HepG2 (cell line): Measurements from ENCODE around the gene GPR137. TPM values are rescaled to one million over a fixed set of nuclear protein-coding genes. Genes with fewer than 3 reads are reported as not detected.

Experiments
- GRHL1 ChIP-seq: sonication (generic); formaldehyde crosslinking; conservative IDR thresholded peaks from 2 replicates; pipeline ENCODE4 v1.8.0; 2022; ENCODE audit warnings: missing genetic modification reagents
- HNRNPK ChIP-seq: fragments of 200-400 bp; formaldehyde crosslinking; IDR thresholded peaks from 2 replicates; pipeline ENCODE4 v1.6.1; 2018; ENCODE audit warnings: low read length, low read depth, moderate library complexity, mild to moderate bottlenecking; ENCODE audit not compliant: poor library complexity, severe bottlenecking
- HNRNPLL ChIP-seq: fragments of 200-400 bp; formaldehyde crosslinking; IDR thresholded peaks from 2 replicates; pipeline ENCODE4 v1.6.1; 2017; ENCODE audit warnings: mild to moderate bottlenecking, low read depth, low read length; ENCODE audit not compliant: poor library complexity, severe bottlenecking
- HNRNPUL1 ChIP-seq: fragments of 200-400 bp; formaldehyde crosslinking; IDR thresholded peaks from 2 replicates; pipeline ENCODE4 v1.6.1; 2017; ENCODE audit warnings: low read depth, mild to moderate bottlenecking, low read length, moderate library complexity
- KLF6 ChIP-seq: IDR thresholded peaks from 2 replicates; pipeline ENCODE4 v1.8.0; 2016; ENCODE audit warnings: missing biosample characterization, missing genetic modification reagents
- MIER2 ChIP-seq: IDR thresholded peaks from 2 replicates; pipeline ENCODE4 v1.6.1; 2016; ENCODE audit warnings: missing biosample characterization, missing genetic modification reagents
- NBN ChIP-seq: fragments of 450-650 bp; conservative IDR thresholded peaks from 2 replicates; pipeline ENCODE4 v1.6.1; 2017
- NFE2L2 ChIP-seq: fragments of 150-350 bp; IDR thresholded peaks from 2 replicates; pipeline ENCODE4 v1.6.1; 2014; ENCODE audit warnings: low read length
- NFKB2 ChIP-seq: sonication (generic); formaldehyde crosslinking; IDR thresholded peaks from 2 replicates; pipeline ENCODE4 v1.4.0; 2020; ENCODE audit warnings: missing genetic modification reagents, borderline replicate concordance
- PITX1 ChIP-seq: sonication (generic); formaldehyde crosslinking; IDR thresholded peaks from 2 replicates; pipeline ENCODE4 v1.5.1; 2020; ENCODE audit warnings: mild to moderate bottlenecking, missing genetic modification reagents
- POLR2A ChIP-seq, 2 experiments: IDR thresholded peaks; 2 replicates each; pipeline ENCODE4 v1.6.1; 2011; ENCODE audit warnings: low read depth in 2 of 2, low read length in 2 of 2, mild to moderate bottlenecking in 1 of 2, moderate library complexity in 1 of 2; ENCODE audit not compliant: insufficient read depth in 1 of 2
- RARA ChIP-seq: IDR thresholded peaks from 2 replicates; pipeline ENCODE4 v1.6.1; 2016; ENCODE audit warnings: missing genetic modification reagents, missing compliant biosample characterization
- SP140L ChIP-seq: sonication (generic); formaldehyde crosslinking; IDR thresholded peaks from 2 replicates; pipeline ENCODE4 v1.4.0; 2020; ENCODE audit warnings: missing genetic modification reagents, borderline replicate concordance
- U2AF1 ChIP-seq: fragments of 200-400 bp; formaldehyde crosslinking; optimal IDR thresholded peaks from 2 replicates; pipeline ENCODE3; 2017; ENCODE audit warnings: mild to moderate bottlenecking, low read depth, low read length
- ZBTB38 ChIP-seq: sonication (generic); formaldehyde crosslinking; IDR thresholded peaks from 2 replicates; pipeline ENCODE4 v1.5.1; 2020; ENCODE audit warnings: mild to moderate bottlenecking, missing genetic modification reagents
- ZBTB43 ChIP-seq: sonication (generic); formaldehyde crosslinking; conservative IDR thresholded peaks from 2 replicates; pipeline ENCODE4 v1.4.0; 2020; ENCODE audit warnings: missing genetic modification reagents
- ZFP41 ChIP-seq: sonication (generic); formaldehyde crosslinking; IDR thresholded peaks from 2 replicates; pipeline ENCODE4 v1.4.0; 2020; ENCODE audit warnings: mild to moderate bottlenecking, missing genetic modification reagents, borderline replicate concordance
- ZNF331 ChIP-seq: sonication (generic); formaldehyde crosslinking; IDR thresholded peaks from 2 replicates; pipeline ENCODE4 v1.4.0; 2020; ENCODE audit warnings: missing genetic modification reagents
- ZNF362 ChIP-seq: sonication (generic); formaldehyde crosslinking; IDR thresholded peaks from 2 replicates; pipeline ENCODE4 v1.4.0; 2020; ENCODE audit warnings: missing genetic modification reagents, mild to moderate bottlenecking, borderline replicate concordance
- ZNF431 ChIP-seq: sonication (generic); formaldehyde crosslinking; IDR thresholded peaks from 2 replicates; pipeline ENCODE4 v1.9.0; 2022; ENCODE audit warnings: missing genetic modification reagents, low read depth, mild to moderate bottlenecking, borderline replicate concordance
- ZNF614 ChIP-seq: IDR thresholded peaks from 2 replicates; pipeline ENCODE4 v1.6.1; 2018; ENCODE audit warnings: missing biosample characterization, missing genetic modification reagents, inconsistent platforms, borderline replicate concordance
- polyA plus RNA-seq, 8 experiments: library from polyadenylated mRNA; depleted of rRNA in 3 of 8; stranded (reverse) in 7 of 8; unstranded in 1 of 8; fragments of >200 nt; fragmentation: Illumina TruSeq in 4 of 8; extraction: Trizol in 4 of 8; gene quantifications; 2 replicates each; pipeline versions ENCODE4 v1.2.1 to v1.2.3, GENCODE V29; 2011 to 2016; ENCODE audit warnings: low read depth in 4 of 8, missing spikeins in 1 of 8, mixed read lengths in 1 of 8; ENCODE audit not compliant: insufficient read depth in 1 of 8
- total RNA-seq, 5 experiments: library from RNA; depleted of rRNA; stranded (reverse); fragments of >200 nt; fragmentation: Illumina TruSeq; extraction: Trizol; gene quantifications; 2 replicates each; pipeline ENCODE4 v1.2.3, GENCODE V29; 2016; ENCODE audit warnings: low read depth in 1 of 5
- TF ChIP-seq, protein P1 (sequence below): sonication (generic); formaldehyde crosslinking; IDR thresholded peaks from 2 replicates; pipeline ENCODE4 v1.9.0; 2021; ENCODE audit warnings: missing genetic modification reagents, borderline replicate concordance
- TF ChIP-seq, protein P2 (sequence below): sonication (generic); formaldehyde crosslinking; IDR thresholded peaks from 2 replicates; pipeline ENCODE4 v1.4.0; 2020; ENCODE audit warnings: mild to moderate bottlenecking, missing genetic modification reagents, borderline replicate concordance

The GPR137 gene
- total and polyA plus RNA-seq, 2 of the 13 experiments (the other 11 are each of a cell fraction or from before 2014, with no cell fraction given) = 8.5 to 13.2 TPM

DNA sequence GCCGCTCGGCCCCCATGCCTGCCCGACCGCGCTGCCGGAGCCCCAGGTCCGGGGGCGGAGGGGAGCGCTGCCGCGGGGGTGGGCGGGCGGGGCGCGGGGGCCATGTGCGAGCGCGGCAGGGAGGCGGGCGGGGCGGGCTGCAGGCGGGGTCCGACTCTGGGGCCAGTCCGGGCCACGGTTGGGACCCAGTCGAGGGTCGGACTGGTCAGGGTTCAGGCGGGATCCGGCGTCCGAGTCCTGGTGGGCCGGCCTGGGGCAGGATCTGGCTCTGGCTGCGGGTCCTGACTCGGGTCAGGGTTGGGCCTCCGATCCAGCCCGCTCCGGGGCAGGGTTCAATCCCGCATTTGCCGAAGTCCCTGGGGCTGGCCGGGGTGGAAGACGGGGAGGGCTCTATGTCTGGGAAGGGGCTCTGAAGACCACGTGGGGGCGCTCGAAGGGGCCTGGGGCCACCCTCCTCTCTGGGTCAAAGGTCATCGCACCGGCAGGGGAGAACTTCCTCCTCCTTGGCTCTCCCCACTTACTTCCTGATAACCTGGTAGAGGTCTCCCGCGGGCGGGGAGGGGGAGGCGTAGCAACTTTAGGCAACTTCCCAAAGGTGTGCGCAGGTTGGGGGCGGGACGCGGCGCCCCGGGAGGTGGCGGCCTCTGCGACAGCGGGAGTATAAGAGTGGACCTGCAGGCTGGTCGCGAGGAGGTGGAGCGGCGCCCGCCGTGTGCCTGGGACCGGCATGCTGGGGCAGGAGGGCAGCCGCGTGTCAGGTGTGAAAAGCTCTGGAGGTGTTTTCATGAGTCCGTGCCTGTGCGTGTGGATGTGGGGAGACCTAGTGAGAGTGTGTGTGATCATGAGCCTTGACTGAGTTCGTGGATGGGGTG is 20.3 kb downstream of the GPR137 start (continued):
- no peak for TF ChIP-seq ZNF331 (CRISPR knock-in tag)
- TF ChIP-seq NFKB2 (CRISPR knock-in tag) = peak; percentile 67; the same call in 1 of the 2 replicates
- TF ChIP-seq ZNF431 = no peak
- peak; percentile 78 for TF ChIP-seq HNRNPLL
- no peak for TF ChIP-seq HNRNPK
- peak in 1 of 2 experiments; percentile 67; a peak in 2 of 4 replicates for TF ChIP-seq POLR2A (IDR thresholded peaks at IDR 0.05; ENCODE audit: insufficient read depth in 1 of 2, low read depth in 2 of 2, low read length in 2 of 2)
- TF ChIP-seq ZNF362 = no peak
- no peak for TF ChIP-seq NFE2L2
- no peak for TF ChIP-seq U2AF1
- TF ChIP-seq ZBTB38 (CRISPR knock-in tag) = peak; percentile 32; the same call in 1 of the 2 replicates
- TF ChIP-seq, protein P1, sequence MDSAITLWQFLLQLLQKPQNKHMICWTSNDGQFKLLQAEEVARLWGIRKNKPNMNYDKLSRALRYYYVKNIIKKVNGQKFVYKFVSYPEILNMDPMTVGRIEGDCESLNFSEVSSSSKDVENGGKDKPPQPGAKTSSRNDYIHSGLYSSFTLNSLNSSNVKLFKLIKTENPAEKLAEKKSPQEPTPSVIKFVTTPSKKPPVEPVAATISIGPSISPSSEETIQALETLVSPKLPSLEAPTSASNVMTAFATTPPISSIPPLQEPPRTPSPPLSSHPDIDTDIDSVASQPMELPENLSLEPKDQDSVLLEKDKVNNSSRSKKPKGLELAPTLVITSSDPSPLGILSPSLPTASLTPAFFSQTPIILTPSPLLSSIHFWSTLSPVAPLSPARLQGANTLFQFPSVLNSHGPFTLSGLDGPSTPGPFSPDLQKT (CRISPR knock-in tag) = no peak
- TF ChIP-seq ZFP41 (CRISPR knock-in tag) = no peak
- no peak for TF ChIP-seq ZNF614 (CRISPR knock-in tag)
- TF ChIP-seq NBN = no peak
- TF ChIP-seq KLF6 = no peak
- peak; percentile 71; the same call in 1 of the 2 replicates for TF ChIP-seq ZBTB43 (CRISPR knock-in tag)
- TF ChIP-seq GRHL1 (CRISPR knock-in tag) = no peak
- TF ChIP-seq PITX1 (CRISPR knock-in tag) = peak; percentile 47; the same call in 1 of the 2 replicates
- no peak for TF ChIP-seq SP140L (CRISPR knock-in tag)
- peak; percentile 18; the same call in 1 of the 2 replicates for TF ChIP-seq RARA (CRISPR knock-in tag)
- TF ChIP-seq HNRNPUL1 = no peak
- TF ChIP-seq, protein P2, sequence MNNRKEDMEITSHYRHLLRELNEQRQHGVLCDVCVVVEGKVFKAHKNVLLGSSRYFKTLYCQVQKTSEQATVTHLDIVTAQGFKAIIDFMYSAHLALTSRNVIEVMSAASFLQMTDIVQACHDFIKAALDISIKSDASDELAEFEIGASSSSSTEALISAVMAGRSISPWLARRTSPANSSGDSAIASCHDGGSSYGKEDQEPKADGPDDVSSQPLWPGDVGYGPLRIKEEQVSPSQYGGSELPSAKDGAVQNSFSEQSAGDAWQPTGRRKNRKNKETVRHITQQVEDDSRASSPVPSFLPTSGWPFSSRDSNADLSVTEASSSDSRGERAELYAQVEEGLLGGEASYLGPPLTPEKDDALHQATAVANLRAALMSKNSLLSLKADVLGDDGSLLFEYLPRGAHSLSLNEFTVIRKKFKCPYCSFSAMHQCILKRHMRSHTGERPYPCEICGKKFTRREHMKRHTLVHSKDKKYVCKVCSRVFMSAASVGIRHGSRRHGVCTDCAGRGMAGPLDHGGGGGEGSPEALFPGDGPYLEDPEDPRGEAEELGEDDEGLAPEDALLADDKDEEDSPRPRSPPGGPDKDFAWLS = no peak
- TF ChIP-seq MIER2 (CRISPR knock-in tag) = no peak
